ENCODE results near the gene PAPOLA.
"Not testable (repeated sequence)": the region's sequence is repeated elsewhere in the genome, so short reads cannot be mapped to it uniquely, and the experiment has no call there.

The PAPOLA gene

DNA sequence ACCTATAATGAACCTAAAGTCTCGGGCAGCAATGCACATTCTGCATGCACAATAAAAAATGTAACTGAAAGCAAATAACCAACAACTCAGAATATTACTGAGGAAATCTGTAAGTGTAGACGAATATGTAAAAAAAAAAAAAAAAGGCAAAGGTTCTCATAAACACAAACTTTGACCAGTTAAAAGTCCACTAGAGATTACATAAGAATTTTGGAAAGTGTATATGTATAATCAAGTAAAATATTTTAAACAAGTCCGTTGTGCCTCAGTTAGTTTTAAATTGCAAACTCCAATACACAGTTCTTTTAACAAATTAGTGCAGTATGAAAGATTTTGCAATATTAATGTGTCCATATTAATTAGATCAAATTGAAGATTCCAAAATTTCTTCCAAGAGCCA lies 35.3 kb upstream of the PAPOLA start:
- no peak for DNase-seq (ENCODE audit: extremely low read depth, low read depth)
- H3K4me3 ChIP-seq (replicated peaks; ENCODE audit: low read depth, low read length), result no peak overlapping the region
- TF ChIP-seq, protein P1, sequence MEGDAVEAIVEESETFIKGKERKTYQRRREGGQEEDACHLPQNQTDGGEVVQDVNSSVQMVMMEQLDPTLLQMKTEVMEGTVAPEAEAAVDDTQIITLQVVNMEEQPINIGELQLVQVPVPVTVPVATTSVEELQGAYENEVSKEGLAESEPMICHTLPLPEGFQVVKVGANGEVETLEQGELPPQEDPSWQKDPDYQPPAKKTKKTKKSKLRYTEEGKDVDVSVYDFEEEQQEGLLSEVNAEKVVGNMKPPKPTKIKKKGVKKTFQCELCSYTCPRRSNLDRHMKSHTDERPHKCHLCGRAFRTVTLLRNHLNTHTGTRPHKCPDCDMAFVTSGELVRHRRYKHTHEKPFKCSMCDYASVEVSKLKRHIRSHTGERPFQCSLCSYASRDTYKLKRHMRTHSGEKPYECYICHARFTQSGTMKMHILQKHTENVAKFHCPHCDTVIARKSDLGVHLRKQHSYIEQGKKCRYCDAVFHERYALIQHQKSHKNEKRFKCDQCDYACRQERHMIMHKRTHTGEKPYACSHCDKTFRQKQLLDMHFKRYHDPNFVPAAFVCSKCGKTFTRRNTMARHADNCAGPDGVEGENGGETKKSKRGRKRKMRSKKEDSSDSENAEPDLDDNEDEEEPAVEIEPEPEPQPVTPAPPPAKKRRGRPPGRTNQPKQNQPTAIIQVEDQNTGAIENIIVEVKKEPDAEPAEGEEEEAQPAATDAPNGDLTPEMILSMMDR (IDR thresholded peaks at IDR 0.05; ENCODE audit: low read depth, low read length, missing control alignments), result no peak

DNA sequence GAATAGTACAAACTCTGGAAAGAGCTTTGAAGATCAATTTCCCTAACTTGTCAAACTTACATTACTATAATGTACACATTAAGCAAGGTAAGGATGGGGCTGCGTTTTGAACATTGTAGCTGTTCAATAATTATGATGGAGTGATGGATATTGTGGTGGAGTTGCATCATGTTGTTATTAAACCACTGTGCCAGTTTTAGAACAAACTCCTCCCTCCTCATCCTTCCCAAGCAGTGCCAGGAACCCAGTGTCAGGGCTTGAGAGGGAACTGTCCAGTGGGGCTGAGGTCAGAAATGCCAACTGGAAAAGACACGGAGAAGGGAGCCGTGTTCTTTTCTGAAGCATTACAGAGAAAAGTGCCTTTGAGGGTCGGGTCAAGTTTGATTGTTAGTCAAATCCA lies 31.9 kb upstream of the PAPOLA start:
- no peak overlapping the region for H3K4me3 ChIP-seq (replicated peaks; ENCODE audit: low read depth, low read length)
- TF ChIP-seq, protein P1 (IDR thresholded peaks at IDR 0.05; ENCODE audit: low read depth, low read length, missing control alignments), result no peak
- DNase-seq (ENCODE audit: extremely low read depth, low read depth), result no peak

DNA sequence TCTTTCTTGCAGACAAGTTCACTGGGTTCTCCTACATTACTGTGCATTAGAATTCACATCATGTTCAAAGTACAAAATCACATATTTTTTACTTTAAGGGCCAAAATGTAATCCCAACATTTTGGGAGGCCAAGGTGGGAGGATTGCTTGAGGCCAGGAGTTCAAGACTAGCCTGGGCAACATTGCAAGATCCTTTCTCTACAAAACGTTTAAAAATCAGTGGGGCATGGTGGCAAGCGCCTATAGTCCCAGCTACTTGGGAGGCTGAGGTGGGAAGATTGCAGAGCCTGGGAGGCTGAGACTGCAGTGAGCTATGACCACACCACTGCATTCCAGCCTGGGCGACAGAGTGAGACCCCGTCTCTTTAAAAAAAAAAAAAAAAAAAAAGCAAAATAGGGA lies 31.2 kb upstream of the PAPOLA start:
- not testable (repeated sequence) for DNase-seq (ENCODE audit: extremely low read depth, low read depth); H3K4me3 ChIP-seq (replicated peaks; ENCODE audit: low read depth, low read length)

GRCh38 chr14:96478119-96478518 lies 24.1 kb upstream of the PAPOLA start:
- no peak for DNase-seq (ENCODE audit: extremely low read depth, low read depth)
- H3K4me3 ChIP-seq (replicated peaks; ENCODE audit: low read depth, low read length), result no peak overlapping the region
- TF ChIP-seq, protein P1 (IDR thresholded peaks at IDR 0.05; ENCODE audit: low read depth, low read length, missing control alignments), result no peak

- DNase-seq (ENCODE audit: extremely low read depth, low read depth), result no peak
- no peak overlapping the region for H3K4me3 ChIP-seq (replicated peaks; ENCODE audit: low read depth, low read length)
- TF ChIP-seq, protein P1 (IDR thresholded peaks at IDR 0.05; ENCODE audit: low read depth, low read length, missing control alignments), result no peak
These were observed 22.6 kb upstream of the PAPOLA start for GRCh38 chr14:96479435-96480146.

DNA sequence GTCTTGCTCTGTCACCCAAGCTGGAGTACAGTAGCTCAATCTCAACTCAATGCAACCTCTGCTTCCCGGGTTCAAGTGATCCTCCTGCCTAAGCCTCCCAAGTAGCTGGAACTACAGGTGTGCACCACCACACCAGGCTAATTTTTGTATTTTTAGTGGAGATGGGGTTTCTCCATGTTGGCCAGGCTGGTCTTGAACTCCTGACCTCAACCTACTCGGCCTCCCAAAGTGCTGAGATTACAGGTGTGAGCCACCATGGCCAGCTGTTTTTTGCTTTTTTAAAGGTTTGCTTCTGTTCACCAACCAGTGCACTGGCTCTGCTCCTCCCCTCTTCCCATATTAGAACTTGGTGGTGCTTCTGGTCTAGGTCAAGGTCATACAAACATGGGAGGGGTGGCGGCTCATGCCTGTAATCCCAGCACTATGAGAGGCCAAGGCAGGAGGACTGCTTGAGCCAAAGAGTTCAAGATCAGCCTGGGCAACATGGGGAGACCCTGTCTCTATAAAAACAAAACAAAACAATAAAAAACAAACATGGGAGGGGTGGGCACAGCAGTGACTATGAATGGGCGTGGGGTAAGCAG lies 20.4 kb upstream of the PAPOLA start:
- no peak for DNase-seq (ENCODE audit: extremely low read depth, low read depth)
- TF ChIP-seq, protein P1 (IDR thresholded peaks at IDR 0.05; ENCODE audit: low read depth, low read length, missing control alignments), result no peak

GRCh38 chr14:96482986-96483385 lies 19.2 kb upstream of the PAPOLA start:
- no peak overlapping the region for H3K4me3 ChIP-seq (replicated peaks; ENCODE audit: low read depth, low read length)
- no peak for DNase-seq (ENCODE audit: extremely low read depth, low read depth)
- TF ChIP-seq, protein P1 (IDR thresholded peaks at IDR 0.05; ENCODE audit: low read depth, low read length, missing control alignments), result no peak

More for the DNA sequence above, 20.4 kb upstream of the PAPOLA start:
- no peak overlapping the region for H3K4me3 ChIP-seq (replicated peaks; ENCODE audit: low read depth, low read length)
